Activated CD8-positive, alpha-beta memory T cell treated with anti-CD3 and anti-CD28 coated beads, Interleukin-2, amount 50 U/mL, for 4 hours (primary cell): ENCODE data around the gene RALB.

Experiments used
- DNase-seq: peaks from one replicate; pipeline ENCODE4 v3.0.0-alpha.2; 2020

The RALB gene, protein sequence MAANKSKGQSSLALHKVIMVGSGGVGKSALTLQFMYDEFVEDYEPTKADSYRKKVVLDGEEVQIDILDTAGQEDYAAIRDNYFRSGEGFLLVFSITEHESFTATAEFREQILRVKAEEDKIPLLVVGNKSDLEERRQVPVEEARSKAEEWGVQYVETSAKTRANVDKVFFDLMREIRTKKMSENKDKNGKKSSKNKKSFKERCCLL

DNA sequence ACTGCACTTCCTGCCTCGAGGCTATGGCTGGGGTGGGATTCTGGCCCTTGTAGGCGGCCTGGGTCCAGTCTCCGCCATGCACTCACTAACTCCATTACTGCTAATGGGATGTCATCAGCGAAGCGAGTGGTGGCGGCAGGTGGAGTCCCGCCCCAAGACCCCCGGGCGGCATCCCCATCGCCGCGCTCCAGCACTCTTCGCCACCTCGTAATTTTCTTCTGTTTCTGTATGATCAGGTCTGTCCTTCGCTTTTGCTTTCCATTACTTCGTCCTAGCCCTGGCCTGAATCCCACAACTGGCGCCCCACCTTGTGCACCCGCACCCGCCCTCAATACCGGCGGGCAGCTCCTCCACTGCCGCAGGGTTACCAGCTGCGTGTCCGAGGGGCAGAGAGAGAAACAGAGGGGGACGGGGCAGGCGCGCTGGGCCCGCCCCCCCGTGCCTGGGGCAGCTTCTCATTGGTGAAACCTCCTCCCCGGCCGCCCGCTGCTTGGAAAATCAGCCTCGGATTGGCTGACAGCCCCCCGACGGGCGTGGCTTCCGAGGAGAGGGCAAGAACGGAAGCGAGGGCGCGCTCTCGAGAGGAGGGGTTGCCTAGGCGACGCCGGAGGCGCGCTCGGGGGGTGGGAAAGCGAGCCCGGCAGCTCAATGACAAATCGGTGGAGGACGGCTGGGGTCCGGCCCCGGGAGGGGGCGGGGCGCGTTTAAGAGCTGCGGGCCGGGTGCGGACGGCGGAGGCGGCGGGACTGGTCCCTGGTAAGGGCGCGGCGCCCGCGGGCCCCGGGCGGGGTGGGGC, at the start of gene RALB:
Gene RALB (plus strand): TSS at position 628 of the 796 bp plus-strand sequence. CDS start 25,813 bp downstream, outside the sequence.
- DNase-seq = peak; percentile 99

DNA sequence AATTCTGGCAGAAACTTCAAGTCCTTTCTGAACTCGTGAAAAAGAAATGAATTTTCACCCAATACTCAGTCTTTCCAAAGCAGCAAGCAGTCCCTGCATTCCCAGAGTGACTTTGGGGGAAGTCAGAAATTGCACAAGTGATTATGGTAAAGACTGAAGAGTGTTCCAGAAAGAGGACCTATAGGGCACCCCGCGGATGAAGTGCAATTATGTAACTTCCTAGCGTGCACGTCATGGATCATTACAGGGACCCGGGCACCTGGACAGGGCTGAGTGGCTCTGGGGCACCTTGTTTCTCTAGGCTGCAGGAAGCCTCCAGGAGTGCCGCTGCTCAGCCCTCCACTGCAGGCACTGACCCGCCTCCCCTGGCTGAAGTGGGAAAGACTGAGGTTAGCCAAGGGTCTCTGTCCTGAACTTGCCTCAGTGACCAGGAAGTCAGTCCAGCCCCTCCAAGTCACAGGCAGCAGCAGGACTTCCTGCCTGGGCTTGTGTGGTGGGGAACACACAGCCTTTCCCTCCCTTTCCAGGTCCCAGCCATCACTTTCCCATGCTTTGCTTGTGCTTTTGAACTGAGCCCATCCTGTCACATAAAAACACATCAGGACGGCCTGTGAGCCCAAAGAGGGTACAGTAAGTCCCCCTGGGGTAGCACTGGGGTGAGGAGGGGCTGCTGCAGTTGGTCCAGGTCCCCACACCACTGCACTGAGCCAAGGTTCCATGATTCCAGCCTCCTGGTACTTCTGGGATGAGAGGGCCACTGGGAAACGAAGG, 49.2 kb upstream of the RALB start:
- DNase-seq = no peak

DNA sequence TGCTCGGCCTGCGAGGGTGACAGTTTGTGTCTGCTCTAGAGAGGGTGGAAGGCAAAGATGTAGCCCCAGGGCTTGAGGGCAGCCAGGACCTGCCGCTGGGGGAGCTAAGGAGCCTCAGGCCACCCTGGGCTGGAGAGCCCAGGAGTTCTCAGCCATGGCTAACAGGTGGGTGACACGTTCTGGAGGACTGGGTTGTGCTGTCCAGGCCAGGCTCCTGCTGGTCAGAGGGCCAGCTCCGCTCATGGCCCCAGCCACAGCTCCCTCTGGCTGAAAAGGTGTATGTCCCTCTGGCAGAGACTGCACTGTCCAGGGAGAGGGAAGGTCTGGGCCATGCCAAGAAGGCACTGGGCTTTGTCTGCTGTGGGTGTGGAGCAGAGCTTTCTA, 48.6 kb upstream of the RALB start:
- no peak for DNase-seq

DNA sequence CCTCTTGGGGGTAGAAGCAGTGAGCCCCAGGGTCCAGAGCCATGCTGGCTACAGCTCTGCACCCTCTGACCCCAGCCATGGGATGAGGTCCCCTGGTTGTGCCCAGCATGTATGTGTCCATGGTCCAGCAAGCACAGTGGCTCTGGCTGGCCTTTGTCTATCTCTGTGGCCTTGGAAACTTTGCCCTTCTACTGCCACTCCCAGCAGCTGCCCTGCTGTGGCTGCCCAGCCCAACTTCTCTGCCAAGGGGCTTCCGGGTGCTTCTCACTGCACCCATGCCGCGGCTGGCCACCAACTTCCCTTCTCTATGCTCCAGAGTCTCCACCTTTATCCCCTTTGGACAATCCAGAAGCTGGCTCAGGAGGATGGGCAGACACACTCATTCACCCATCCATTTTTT, 48.2 kb upstream of the RALB start:
- DNase-seq = no peak

DNA sequence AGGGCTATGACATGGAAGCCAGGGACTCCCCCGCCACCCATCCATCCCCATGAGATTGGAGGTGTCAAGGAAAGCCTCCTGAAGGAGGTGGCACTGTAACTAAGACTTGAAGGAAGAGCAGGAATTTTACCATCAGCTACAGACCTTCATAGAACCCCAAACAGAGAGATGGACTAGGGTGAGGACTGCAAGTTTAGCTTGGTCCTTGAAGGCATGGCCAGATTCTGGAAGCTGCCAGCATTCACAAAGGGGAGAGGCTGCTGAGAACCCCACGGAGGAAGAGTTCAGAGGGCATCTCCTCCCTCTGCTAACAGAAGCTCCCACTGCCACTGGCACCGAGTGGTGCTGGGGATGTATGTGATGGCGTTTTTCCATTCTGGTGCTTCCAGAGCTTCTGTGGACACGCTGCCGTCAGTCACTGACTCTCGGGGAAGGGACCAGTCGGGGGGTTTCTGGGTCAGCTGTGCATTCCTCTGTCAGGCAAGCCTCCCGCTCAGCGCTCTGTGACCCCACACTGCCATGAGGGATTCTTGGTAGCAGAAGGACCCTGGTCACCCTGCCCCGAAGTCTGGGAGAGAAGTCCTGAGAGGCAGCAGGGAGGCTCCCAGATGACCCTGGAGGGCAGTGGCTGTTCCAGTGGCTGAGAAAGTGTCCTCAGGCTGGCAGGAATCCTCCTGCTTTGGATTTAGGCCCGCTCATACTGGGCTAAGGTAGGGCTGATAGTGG, 47.5 kb upstream of the RALB start:
- DNase-seq = no peak

DNA sequence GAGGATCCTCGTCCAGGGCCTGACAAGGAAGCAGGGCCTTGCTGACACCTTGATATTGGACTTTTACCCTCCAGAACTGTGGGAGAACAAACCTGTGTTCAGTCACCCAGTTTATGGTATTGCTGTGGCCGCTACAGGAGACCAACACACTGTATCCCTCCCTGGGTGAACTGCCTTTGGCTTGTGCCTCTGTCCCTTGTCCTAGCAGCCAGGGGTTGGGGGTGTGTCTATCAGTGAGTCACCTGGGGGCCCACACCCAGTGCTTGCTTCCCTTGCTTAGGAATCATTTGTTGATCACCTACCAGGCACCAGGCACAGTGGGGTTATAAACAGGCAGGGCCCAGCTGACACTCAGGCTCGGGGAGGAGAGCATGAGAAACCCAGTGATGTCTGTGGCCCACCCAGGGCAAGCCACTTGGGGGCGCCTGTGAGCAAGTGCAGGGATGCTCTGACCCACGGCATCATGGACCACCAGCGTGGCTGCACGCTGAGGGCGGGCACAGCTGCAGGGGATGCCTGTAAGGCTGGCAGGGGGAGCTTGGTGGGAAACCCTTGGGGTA, 46.5 kb upstream of the RALB start:
- no peak for DNase-seq

DNA sequence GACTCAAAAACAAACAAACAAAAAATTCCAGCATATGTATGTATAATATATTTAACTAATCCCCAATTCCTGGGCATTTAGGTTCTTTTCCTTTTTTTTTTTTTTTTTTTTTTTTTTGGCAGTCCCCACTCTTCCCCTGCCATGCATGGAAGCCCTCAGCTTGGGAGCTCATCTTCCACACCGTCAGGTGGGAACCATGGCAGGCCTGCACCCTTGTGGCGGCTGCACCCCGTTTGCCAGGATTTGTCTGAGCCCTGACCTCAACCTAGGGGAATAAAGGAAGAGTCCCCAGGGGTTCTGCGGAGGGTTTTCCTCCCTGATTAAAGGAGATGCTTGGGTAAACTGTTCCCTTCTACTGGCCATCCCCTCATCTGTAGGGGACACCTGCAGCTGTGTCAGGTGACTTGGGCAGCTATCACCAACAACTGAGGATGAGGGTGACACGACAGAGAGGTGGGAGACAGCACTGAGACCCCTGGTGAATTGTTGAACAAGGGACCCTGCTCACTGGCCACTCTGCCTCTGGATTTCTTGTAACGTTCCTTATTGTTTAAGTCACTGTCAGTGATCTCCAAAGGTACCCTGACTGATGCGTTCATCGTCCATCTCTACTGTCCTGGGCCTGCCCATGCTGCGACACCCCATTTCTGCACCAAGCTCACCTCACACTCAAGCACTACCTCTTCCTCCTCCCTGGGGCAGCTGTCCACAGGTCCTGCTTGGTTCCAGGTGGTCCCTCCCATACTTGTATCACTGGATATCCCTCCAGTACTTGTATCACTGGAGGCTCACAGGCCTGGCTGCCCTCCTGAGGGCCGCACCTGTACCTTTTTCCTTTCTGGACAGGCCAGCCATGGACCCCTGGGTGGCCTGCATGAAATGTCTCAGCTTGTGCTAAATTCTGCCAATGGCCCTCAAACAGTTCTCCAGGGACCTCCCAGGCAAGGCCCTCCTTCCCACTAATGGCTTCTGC, 44.0 kb upstream of the RALB start:
- no peak for DNase-seq

DNA sequence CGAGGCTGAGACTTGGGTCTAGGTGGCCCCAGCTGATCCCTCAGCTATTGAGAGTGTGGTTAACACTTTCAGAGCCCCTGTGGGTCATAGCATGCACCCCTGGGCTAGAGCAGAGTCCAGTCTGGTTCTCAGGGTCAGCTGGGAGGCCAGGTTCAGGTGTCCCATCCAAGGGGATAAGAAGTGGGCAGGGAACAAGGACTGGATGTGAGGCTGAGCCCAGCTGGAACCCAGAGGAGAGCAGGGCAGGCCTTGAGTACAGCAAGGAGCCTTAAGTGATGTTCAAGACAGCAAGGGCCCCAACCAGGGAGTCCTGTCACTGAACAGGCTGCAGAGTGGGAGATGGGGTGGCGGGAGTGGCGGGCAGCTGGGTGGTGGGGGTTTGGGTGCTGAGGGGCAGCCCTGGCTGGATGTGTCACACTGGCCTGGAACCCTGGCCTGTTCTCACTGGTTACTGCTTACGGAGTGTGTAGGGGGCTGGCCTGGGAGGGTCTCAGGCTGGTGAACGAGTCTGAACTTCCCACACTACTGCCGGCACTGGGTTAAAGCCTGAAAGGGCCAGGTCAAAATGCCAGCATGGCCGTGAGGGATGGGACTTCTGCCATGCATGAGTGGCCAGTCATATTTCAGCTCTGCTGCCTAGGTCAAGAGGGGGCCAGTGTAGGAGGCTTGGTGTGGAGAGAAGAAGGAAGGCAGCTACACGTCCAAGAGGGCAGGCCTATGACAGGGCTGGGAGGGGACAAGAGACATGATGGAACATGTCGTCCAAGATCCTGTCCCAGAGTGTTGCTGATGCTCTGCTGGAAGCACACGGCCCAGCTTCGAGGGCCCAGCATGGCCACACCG, 43.0 kb upstream of the RALB start:
- no peak for DNase-seq

DNA sequence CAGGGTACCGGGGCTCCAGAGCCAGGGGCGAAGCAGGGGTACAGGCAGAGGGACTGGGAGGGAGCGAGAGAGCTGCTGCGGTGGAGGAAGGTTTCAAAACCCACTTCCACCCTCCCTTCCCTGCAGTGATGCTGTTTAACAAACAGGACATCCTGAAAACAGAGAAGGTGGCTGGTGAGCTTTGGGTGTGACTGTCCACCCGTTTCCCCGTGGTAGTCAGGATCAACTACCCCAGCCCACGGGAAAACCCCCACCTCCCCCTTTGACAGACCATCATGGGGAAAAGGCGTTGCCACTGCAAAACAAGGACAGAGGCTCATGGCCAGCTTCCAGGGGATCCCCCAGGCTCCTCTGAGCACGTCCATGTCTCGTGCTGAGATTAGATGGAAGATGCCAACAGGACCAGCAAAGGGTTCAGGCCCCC, 42.4 kb upstream of the RALB start:
- DNase-seq = no peak

DNA sequence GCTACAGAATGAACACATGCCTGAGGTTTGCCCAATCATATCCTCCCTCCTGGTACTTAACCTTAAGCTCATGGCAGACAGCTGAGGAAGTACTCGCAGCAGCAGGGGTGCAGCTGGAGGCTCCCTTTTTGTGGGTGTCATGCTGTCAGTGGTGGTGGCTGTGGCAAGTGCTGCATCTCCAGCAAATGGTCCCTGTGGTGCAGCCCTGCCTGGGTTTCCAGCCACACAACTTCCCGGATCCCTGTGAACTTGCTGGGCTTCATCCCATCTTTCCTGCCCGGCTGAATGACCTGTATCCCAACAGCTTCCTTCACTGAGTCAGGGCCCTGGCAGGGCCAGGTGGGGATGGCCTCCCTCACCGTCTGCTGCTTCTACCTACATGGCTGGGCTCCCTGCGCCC, 34.5 kb upstream of the RALB start:
- no peak for DNase-seq

DNA sequence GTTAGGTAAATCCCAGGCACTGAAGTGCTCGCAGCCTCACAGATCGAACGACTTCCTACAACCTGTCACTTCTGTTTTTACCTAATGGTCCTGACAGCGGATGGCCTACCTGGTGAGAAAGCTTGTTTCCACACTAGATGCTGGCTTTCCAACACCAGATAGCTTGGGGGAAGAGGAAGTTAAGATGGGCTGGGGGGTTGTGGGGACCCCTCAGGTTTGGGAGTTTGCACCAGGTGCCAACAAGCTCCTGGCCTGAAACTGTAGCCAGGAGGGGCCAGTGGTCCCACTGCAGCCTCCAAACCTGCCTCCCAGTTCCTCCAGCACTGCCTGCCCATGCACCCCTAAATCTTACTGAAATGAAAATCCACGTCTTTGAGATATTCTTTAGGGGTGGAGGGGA, 33.4 kb upstream of the RALB start:
- no peak for DNase-seq

DNA sequence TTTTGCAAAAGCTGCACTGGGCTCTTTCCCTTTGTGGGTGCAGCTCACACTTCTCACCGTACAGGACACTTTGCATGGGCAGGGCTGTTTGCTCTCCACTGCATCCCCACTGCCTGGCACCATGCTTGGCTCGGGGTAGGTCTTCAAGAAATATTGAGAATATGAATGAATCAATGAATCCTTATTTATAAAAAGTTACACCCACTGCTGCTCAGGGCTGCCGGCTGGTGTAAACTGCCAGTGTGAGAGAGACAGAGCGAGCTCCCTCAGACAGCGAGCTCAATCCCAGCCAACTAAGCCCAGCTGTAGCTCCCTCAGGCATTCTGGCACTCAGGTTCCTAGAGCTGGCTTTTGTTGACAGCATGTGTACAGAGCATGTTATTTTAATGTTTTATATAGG, 32.9 kb upstream of the RALB start:
- DNase-seq = no peak

DNA sequence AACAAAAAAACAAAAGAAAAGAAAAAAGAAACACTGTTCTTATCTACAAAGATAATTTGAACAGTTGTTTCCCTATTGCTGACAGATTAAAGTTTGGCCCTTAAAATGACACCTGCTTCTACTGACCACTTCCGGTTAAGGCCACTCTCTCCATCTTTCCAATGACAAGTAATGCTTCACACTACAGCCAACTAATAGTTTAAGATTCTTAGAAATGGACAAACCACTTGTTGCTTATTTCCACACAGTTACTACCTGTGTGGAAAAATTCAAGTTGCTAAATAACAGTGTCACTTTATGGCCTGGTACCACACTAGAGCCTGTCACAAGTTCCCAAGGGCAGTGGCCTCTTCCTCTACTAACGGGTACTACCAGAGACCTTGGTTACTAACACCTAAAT, 31.9 kb upstream of the RALB start:
- DNase-seq = no peak

DNA sequence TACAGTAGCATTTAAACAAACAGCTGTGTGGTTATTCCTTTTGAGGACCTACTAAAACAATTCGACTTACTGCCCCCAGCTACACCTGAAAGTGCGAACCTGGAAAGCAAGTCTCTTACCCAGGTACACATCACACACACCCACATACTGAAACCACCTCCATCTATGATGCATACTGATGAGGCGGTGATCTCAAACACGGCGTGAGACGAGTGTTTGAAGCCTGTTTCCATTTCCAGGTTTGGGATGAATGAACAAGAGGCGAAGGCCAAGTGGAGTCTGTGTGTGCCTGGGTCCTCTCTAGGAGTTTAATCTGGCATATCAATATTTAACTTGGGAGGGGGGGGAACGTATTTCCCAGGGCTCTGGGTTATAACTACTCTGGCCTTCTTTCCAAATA, 31.0 kb upstream of the RALB start:
- no peak for DNase-seq

DNA sequence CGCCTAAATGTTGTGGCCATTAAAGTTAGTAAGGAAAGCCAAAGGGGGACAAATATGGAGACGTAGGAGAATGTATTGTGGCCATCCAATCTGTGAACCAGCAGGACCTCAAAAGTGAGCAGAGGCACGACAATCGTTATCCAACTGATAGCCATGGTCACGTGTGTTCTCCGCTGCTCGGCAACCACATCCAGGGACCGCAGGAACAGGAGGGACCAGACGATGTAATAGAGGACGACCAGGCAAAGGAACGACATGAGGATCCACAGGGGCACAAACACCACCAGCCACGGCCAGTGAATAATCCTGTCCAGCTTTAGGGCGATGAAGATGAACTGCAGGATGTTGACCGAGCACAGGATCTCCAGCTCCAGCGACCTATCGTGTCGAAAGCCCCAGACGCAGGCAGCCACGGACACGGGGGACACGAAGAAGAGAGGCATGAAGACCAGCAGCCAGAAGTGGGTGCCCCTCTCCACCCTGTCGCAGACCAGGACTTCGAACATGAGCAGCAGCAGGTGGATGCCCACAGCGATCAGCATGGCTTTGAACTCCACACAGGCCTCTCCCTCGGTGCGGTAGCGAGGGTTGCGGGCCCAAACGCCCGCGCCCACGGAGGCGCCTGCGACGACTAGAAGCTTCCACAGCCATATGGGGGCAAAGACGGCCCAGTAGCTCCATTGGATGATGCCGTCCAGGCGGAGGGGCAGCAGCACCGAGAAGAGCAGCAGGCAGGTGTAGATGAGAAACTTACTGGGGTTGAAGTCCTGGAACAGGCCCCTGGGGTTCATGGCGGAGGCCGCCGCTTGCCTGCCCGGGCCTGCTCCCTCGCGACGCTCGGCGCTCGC, 30.2 kb upstream of the RALB start:
- no peak for DNase-seq

DNA sequence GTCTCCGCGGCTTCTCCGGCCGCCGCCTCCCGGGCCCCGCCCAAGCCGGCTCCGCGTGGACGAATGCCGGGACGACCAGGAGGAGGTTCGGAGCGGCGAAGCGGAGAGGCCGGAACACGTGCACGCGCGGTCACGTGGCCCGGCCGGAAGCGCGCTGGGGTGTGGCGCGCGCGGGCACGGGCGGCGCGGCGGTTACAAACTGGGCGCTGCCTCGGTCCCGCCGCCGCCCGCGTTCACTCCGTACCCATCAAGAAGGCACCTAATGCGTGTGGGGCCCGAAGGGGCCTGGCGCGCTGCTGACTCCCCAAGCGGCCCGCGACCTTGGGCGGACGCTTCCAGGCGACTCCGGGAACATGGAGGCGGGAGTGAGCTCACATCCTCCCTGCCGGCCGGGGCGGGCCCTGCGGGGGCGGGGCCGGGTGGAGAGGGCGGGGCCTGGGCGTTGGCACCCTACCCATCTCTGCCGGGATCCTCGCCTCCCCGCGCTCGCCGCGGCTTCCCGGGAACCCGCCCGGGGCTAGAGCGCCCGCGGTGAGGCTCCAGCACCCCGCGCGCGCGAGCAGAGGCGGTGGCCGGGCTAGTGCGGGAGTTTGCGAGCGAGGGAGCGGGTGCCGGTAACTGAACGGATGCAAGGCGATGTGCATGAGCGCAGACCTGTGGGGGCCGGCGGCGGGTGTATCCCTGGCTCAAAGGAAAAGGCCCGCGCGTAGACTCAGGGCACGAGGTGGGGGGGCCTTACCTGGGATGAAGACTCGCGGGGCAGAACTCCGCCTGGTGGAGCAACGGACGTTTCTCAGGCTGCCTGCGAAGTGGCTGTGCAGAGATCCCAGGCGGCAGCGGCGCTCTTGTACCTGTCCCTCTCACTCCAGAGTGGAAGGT, 29.4 kb upstream of the RALB start, which contains the start of gene TMEM185B:
Gene TMEM185B (minus strand): TSS at position 367 of the 879 bp plus-strand sequence. CDS start 424 bp downstream, outside the sequence.
- peak; percentile 92 for DNase-seq

DNA sequence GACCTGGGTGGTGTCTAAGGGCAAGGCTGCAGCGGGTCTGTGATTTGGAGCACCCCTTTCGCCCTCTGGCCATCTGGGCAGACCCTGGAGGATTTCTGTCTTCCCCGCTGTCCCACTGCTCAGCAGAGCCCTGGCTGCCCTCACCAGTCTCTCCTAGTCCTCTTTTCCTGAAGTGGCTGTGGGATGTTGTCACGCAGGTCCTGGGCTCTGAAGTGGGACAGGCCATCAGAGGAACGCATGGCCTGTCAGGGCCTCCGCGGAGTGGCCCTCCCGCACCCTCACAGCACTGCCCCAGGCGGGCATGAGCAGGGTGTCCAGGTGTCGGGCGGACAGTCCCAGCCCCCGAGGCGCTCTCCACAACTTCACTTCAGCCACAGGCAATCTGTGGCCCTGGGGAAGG, 28.4 kb upstream of the RALB start:
- no peak for DNase-seq

DNA sequence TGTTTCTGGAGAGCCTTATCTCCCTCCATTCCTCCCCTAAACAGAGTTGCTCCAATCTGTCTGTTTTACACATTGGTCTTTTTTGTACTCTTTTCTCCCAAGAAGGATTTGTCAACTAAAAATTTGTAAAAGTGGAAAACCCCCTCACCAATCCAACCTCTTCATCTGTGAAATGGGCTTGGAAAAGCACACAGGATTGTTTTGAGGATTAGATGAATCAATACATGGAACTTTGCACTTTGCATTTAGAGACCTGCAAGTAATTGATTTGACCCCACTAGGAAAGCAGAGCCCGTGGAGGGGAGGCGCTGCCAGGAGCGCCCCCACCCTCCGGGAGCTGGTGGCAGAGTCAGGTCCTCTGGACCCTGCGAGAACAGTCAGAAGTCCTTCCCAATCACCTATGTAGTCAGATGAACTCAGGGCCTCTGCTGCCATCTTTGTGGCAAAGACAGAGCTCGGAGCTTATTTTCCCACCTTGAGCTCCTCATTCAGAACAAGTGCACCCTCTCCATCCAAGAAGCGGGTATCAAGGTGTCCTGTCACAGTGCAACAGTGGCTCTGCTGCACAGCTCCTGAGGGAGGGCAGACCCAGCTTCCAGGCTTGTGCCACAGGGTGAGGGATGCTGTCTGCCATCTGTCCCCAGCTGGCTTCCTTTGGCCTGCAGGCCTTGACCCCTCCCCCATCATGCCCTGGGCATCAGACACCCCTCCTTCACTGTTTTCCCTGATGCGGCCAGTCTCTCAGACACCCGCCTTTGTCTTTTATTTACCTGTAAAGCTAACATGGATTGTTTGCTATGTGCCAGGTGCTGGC, 27.7 kb upstream of the RALB start:
- no peak for DNase-seq
